Neural progenitor cell (in vitro differentiated cells): Measurements from ENCODE around the gene GALNT2. TPM values are rescaled to one million over a fixed set of nuclear protein-coding genes. Genes with fewer than 3 reads are reported as not detected.

Experiments used
- DNase-seq: peaks from one replicate; pipeline ENCODE4 v3.0.0-alpha.2; 2016; ENCODE audit warnings: low spot score
- H2AFZ ChIP-seq: fragments of 200-600 bp; sonication (generic); replicated peaks from 2 replicates; pipeline ENCODE4 v1.6.1; 2016; ENCODE audit warnings: antibody characterized with exemption
- H3F3A ChIP-seq: fragments of 200-600 bp; sonication (generic); 2 replicates; pipeline ENCODE4 v1.6.1; 2016; ENCODE audit warnings: antibody characterized with exemption, low read depth
- H3K27ac ChIP-seq: fragments of 200-600 bp; sonication (generic); 2 replicates; pipeline ENCODE4 v1.5.1; 2016; ENCODE audit warnings: mild to moderate bottlenecking
- H3K27me3 ChIP-seq: fragments of 200-600 bp; sonication (generic); 2 replicates; pipeline ENCODE4 v1.6.1; 2016; ENCODE audit warnings: mild to moderate bottlenecking, moderate library complexity
- H3K36me3 ChIP-seq: fragments of 200-600 bp; sonication (generic); 2 replicates; pipeline ENCODE4 v1.5.1; 2016
- H3K4me1 ChIP-seq: fragments of 200-600 bp; sonication (generic); 2 replicates; pipeline ENCODE4 v1.6.1; 2016; ENCODE audit warnings: mixed run types
- H3K4me2 ChIP-seq: fragments of 200-600 bp; sonication (generic); 2 replicates; pipeline ENCODE4 v1.6.1; 2016
- H3K4me3 ChIP-seq: fragments of 200-600 bp; sonication (generic); 2 replicates; pipeline ENCODE4 v1.5.1; 2016
- H3K79me2 ChIP-seq: fragments of 200-600 bp; sonication (generic); 2 replicates; pipeline ENCODE4 v1.6.1; 2016; ENCODE audit warnings: low read depth
- H3K9ac ChIP-seq: fragments of 200-600 bp; sonication (generic); 2 replicates; pipeline ENCODE4 v1.6.1; 2016
- H3K9me3 ChIP-seq: fragments of 200-600 bp; sonication (generic); 2 replicates; pipeline ENCODE4 v1.5.1; 2016; ENCODE audit warnings: low read depth
- H4K20me1 ChIP-seq: fragments of 200-600 bp; sonication (generic); 2 replicates; pipeline ENCODE4 v1.6.1; 2016; ENCODE audit warnings: low read depth
- H3K27ac Mint-ChIP-seq: 3 replicates; pipeline ENCODE4 v1.8.0; 2021; ENCODE audit warnings: mixed read lengths
- H3K27me3 Mint-ChIP-seq: 2 replicates; pipeline ENCODE4 v1.8.0; 2022; ENCODE audit warnings: low read depth, mild to moderate bottlenecking, inconsistent platforms, moderate library complexity, mixed read lengths; ENCODE audit not compliant: insufficient read depth
- H3K36me3 Mint-ChIP-seq: 3 replicates; pipeline ENCODE4 v1.8.0; 2021; ENCODE audit warnings: mixed read lengths
- H3K4me1 Mint-ChIP-seq: 3 replicates; pipeline ENCODE4 v1.8.0; 2021; ENCODE audit warnings: mixed read lengths
- H3K4me3 Mint-ChIP-seq: 3 replicates; pipeline ENCODE4 v1.8.0; 2021; ENCODE audit warnings: mild to moderate bottlenecking, moderate library complexity, mixed read lengths
- H3K9me3 Mint-ChIP-seq: 3 replicates; pipeline ENCODE4 v1.8.0; 2020; ENCODE audit warnings: mixed read lengths
- CTCF ChIP-seq: fragments of 200-600 bp; sonication (generic); IDR thresholded peaks from 2 replicates; pipeline ENCODE4 v1.5.1; 2017; ENCODE audit warnings: antibody characterized with exemption, mild to moderate bottlenecking
- EZH2 ChIP-seq: fragments of 200-600 bp; sonication (generic); IDR thresholded peaks from 2 replicates; pipeline ENCODE4 v1.6.1; 2017; ENCODE audit warnings: antibody characterized with exemption, mild to moderate bottlenecking, moderate library complexity
- EZH2phosphoT487 ChIP-seq: fragments of 200-600 bp; sonication (generic); IDR thresholded peaks from 2 replicates; pipeline ENCODE4 v1.6.1; 2017; ENCODE audit warnings: antibody characterized with exemption
- total RNA-seq: library from RNA; depleted of rRNA; stranded (reverse); fragments of >200 nt; gene quantifications from 2 replicates; pipeline ENCODE4 v1.2.3, GENCODE V29; 2015; ENCODE audit warnings: low replicate concordance

GALNT2 gene
- total RNA-seq, 1 donor from 2014 or later: 37.6 TPM

DNA sequence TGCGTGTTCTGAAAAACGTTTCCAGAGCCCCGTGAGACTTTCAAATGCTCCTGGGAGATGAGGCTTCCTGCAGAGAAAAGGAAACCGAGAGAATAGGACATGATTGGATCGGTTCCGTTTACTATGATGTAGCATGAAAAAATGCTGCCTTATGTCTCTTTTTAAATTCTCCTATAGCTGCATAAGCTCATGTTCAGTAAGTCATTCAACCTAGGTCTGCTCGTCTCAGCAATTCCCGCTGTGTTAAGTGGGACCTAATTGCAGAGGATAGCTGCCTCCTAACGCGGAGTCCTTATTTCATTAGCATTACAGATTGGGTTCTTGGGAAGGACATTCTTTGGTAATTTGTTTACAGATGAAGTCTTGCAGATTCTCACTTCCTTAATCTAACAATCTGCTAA, 165.3 kb downstream of the GALNT2 start:
- H4K20me1 ChIP-seq: no peaks in the 10 kb centered on the region
- no peak overlapping the region for H3K27ac Mint-ChIP-seq
- TF ChIP-seq CTCF: no peak
- no peak overlapping the region for H3K4me3 ChIP-seq
- H3K9ac ChIP-seq: no peak overlapping the region
- no peak overlapping the region for H3K27ac ChIP-seq
- no peaks in the 10 kb centered on the region for H3K27me3 ChIP-seq
- no peaks in the 10 kb centered on the region for H3K36me3 ChIP-seq
- no peaks in the 10 kb centered on the region for H3K9me3 Mint-ChIP-seq
- H3F3A ChIP-seq: peaks cover 9% of the 10 kb centered on the region
- no peak overlapping the region for H3K4me3 Mint-ChIP-seq
- peaks cover 2% of the 10 kb centered on the region for H3K27me3 Mint-ChIP-seq
- peaks cover 15% of the 10 kb centered on the region for H3K36me3 Mint-ChIP-seq
- H3K4me2 ChIP-seq: no peak overlapping the region
- no peaks in the 10 kb centered on the region for H3K4me1 ChIP-seq
- no peak for DNase-seq
- no peaks in the 10 kb centered on the region for H3K79me2 ChIP-seq
- no peak overlapping the region for H2AFZ ChIP-seq
- peaks cover 30% of the 10 kb centered on the region for H3K4me1 Mint-ChIP-seq
- no peaks in the 10 kb centered on the region for H3K9me3 ChIP-seq

DNA sequence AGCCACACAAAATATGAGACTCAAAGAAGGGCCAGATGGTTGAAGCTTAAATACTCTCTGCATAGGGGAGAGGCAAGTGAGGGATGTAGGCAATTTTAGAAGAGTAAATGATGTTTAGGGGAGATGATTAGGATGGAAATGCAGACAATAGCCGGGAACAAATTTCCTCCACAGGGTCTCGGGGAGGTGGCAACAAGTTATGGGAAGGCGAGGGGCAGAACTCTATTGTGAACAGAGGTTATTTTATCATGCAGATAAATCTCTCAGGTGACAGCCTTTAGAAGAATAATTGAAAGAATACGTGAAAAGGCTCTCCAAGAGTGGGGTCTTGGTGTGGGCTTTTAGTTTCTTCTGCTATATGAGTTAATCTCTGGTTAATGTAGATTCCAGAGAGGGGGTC, 166.7 kb downstream of the GALNT2 start:
- Histone ChIP-seq H3K4me3 (no peak overlapping the region), H3K9ac (no peak overlapping the region), H2AFZ (no peak overlapping the region), H3K79me2 (no peaks in the 10 kb centered on the region), H3K4me2 (no peak overlapping the region), H3F3A (peaks cover 9% of the 10 kb centered on the region), H3K27me3 (no peaks in the 10 kb centered on the region), H3K4me1 (no peaks in the 10 kb centered on the region), H3K27ac (no peak overlapping the region), H3K9me3 (no peaks in the 10 kb centered on the region), H3K36me3 (no peaks in the 10 kb centered on the region), H4K20me1 (no peaks in the 10 kb centered on the region)
- no peak for DNase-seq
- Mint-ChIP-seq H3K36me3 (peaks cover 15% of the 10 kb centered on the region), H3K27ac (no peak overlapping the region), H3K27me3 (peaks cover 2% of the 10 kb centered on the region), H3K4me3 (no peak overlapping the region), H3K4me1 (peaks cover 30% of the 10 kb centered on the region), H3K9me3 (no peaks in the 10 kb centered on the region)
- TF ChIP-seq EZH2phosphoT487: no peak
- no peak for TF ChIP-seq CTCF
- no peak for TF ChIP-seq EZH2

DNA sequence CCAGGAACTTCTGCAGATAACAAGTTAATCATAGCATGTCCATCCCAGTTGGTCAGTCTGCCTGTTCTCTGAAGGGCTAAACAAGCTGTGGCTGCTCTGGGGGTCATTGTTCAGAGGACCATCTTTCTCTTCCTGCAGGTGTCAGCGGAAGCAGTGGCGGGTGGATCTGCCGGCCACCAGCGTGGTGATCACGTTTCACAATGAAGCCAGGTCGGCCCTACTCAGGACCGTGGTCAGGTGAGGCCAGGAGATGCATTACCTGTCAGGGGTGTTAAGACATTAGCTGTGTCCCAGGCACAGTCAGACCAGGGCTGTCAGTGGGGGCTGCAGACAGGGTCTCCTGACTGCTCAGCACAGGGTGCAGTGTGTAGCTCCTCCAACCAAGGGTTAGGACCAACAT, 168.8 kb downstream of the GALNT2 start:
- H3K4me3 Mint-ChIP-seq: no peak overlapping the region
- TF ChIP-seq CTCF (no peak), EZH2 (no peak), EZH2phosphoT487 (no peak)

More for the DNA sequence above, 168.8 kb downstream of the GALNT2 start:
- Histone ChIP-seq H4K20me1 (no peaks in the 10 kb centered on the region), H3K9ac (no peak overlapping the region), H3K27me3 (no peaks in the 10 kb centered on the region), H3K36me3 (no peaks in the 10 kb centered on the region), H3K4me1 (no peaks in the 10 kb centered on the region), H3K27ac (no peak overlapping the region), H3K4me2 (no peak overlapping the region), H3F3A (peaks cover 3% of the 10 kb centered on the region), H3K9me3 (no peaks in the 10 kb centered on the region), H3K4me3 (no peak overlapping the region), H3K79me2 (no peaks in the 10 kb centered on the region), H2AFZ (no peak overlapping the region)
- Mint-ChIP-seq H3K27ac (no peak overlapping the region), H3K27me3 (peaks cover 2% of the 10 kb centered on the region), H3K36me3 (peaks cover 24% of the 10 kb centered on the region), H3K9me3 (peaks cover 2% of the 10 kb centered on the region), H3K4me1 (peaks cover 18% of the 10 kb centered on the region)
- DNase-seq: no peak
